CD14-positive monocyte (primary cell): Measurements from ENCODE around the gene RGS14. TPM values are rescaled to one million over a fixed set of nuclear protein-coding genes. Genes with fewer than 3 reads are reported as not detected.
"Not testable (repeated sequence)": the region's sequence is repeated elsewhere in the genome, so short reads cannot be mapped to it uniquely, and the experiment has no call there.

Source experiments
- DNase-seq, 3 donors: peaks; one replicate each; pipeline ENCODE4 v3.0.0-alpha.2; 2011 to 2022
- H2AFZ ChIP-seq: 2 replicates; pipeline ENCODE4 v1.6.0; 2012; ENCODE audit warnings: mild to moderate bottlenecking, low read depth, low read length, inconsistent platforms; ENCODE audit not compliant: insufficient read depth, poor library complexity, severe bottlenecking
- H3K27ac ChIP-seq, 2 donors: 1 replicate in 1 of 2; 2 replicates in 1 of 2; pipeline ENCODE4 v1.5.1; 2012 to 2013; ENCODE audit warnings: low read length in 2 of 2, control low read depth in 1 of 2, inconsistent platforms in 1 of 2, low read depth in 1 of 2, mild to moderate bottlenecking in 1 of 2
- H3K27me3 ChIP-seq, 2 donors: one replicate each; pipeline versions ENCODE4 v1.6.0 to v1.6.1; 2011 to 2013; ENCODE audit warnings: low read length in 2 of 2; ENCODE audit not compliant: control insufficient read depth in 2 of 2, insufficient read depth in 2 of 2
- H3K36me3 ChIP-seq, 2 donors: replicated peaks in 1 of 2; 1 replicate in 1 of 2; 2 replicates in 1 of 2; pipeline versions ENCODE4 v1.5.1 to v1.6.1; 2012 to 2013; ENCODE audit warnings: low read length in 2 of 2, control low read depth in 1 of 2, inconsistent platforms in 1 of 2, mild to moderate bottlenecking in 1 of 2; ENCODE audit not compliant: insufficient read depth in 2 of 2, control insufficient read depth in 1 of 2
- H3K4me1 ChIP-seq, 2 donors: 1 replicate in 1 of 2; 2 replicates in 1 of 2; pipeline versions ENCODE4 v1.5.1 to v1.6.1; 2012 to 2013; ENCODE audit warnings: low read length in 2 of 2, control low read depth in 1 of 2, inconsistent platforms in 1 of 2, mild to moderate bottlenecking in 1 of 2, moderate library complexity in 1 of 2; ENCODE audit not compliant: insufficient read depth in 2 of 2, control insufficient read depth in 1 of 2
- H3K4me2 ChIP-seq: replicated peaks from 2 replicates; pipeline ENCODE3; 2012; ENCODE audit warnings: low read length, moderate library complexity, mild to moderate bottlenecking; ENCODE audit not compliant: poor library complexity, severe bottlenecking; ENCODE audit errors: extremely low read depth
- H3K4me3 ChIP-seq, 3 experiments: fragments of 200-600 bp in 1 of 3; sonication (generic) in 1 of 3; replicated peaks in 1 of 3; 1 replicate in 2 of 3; 2 replicates in 1 of 3; pipeline ENCODE4 v1.5.1; 2011 to 2013; ENCODE audit warnings: low read length in 3 of 3, mild to moderate bottlenecking in 3 of 3, control low read depth in 2 of 3, low read depth in 2 of 3, inconsistent platforms in 1 of 3, moderate library complexity in 1 of 3
- H3K79me2 ChIP-seq: 2 replicates; pipeline ENCODE4 v1.6.0; 2012; ENCODE audit warnings: mild to moderate bottlenecking, control low read depth, inconsistent platforms, low read length, moderate library complexity; ENCODE audit not compliant: insufficient read depth
- H3K9ac ChIP-seq: 2 replicates; pipeline ENCODE4 v1.6.0; 2017; ENCODE audit warnings: low read length, mild to moderate bottlenecking; ENCODE audit not compliant: insufficient read depth, poor library complexity, severe bottlenecking
- H3K9me3 ChIP-seq, 2 donors: replicated peaks in 1 of 2; 1 replicate in 1 of 2; 2 replicates in 1 of 2; pipeline versions ENCODE4 v1.5.1 to v1.6.1; 2012 to 2013; ENCODE audit warnings: low read length in 2 of 2, control low read depth in 1 of 2; ENCODE audit not compliant: control insufficient read depth in 1 of 2, insufficient read depth in 1 of 2
- H4K20me1 ChIP-seq: 2 replicates; pipeline ENCODE4 v1.6.0; 2012; ENCODE audit warnings: mild to moderate bottlenecking, low read length, control low read depth, moderate library complexity; ENCODE audit not compliant: insufficient read depth
- H3K27ac Mint-ChIP-seq, 7 donors: one replicate each; pipeline ENCODE4 v1.8.0; 2020; ENCODE audit warnings: mild to moderate bottlenecking in 7 of 7, mixed read lengths in 7 of 7, moderate library complexity in 6 of 7, inconsistent platforms in 2 of 7
- H3K27me3 Mint-ChIP-seq, 3 donors: one replicate each; pipeline ENCODE4 v1.8.0; 2021 to 2022; ENCODE audit warnings: low read depth in 3 of 3, mild to moderate bottlenecking in 3 of 3, mixed read lengths in 3 of 3, moderate library complexity in 3 of 3, inconsistent platforms in 1 of 3
- H3K36me3 Mint-ChIP-seq, 2 donors: one replicate each; pipeline ENCODE4 v1.8.0; 2020; ENCODE audit warnings: mixed read lengths in 2 of 2, inconsistent platforms in 1 of 2, mild to moderate bottlenecking in 1 of 2
- H3K4me1 Mint-ChIP-seq: one replicate; pipeline ENCODE4 v1.8.0; 2020; ENCODE audit warnings: mild to moderate bottlenecking, mixed read lengths
- H3K4me3 Mint-ChIP-seq, 2 donors: one replicate each; pipeline ENCODE4 v1.8.0; 2020; ENCODE audit warnings: mild to moderate bottlenecking in 2 of 2, mixed read lengths in 2 of 2, moderate library complexity in 1 of 2
- H3K9me3 Mint-ChIP-seq, 7 donors: one replicate each; pipeline ENCODE4 v1.8.0; 2020 to 2022; ENCODE audit warnings: mixed read lengths in 7 of 7, mild to moderate bottlenecking in 6 of 7, moderate library complexity in 6 of 7, inconsistent platforms in 2 of 7
- CTCF ChIP-seq: fragments of 200-600 bp; IDR thresholded peaks from one replicate; pipeline ENCODE4 v1.8.0; 2022; ENCODE audit warnings: antibody characterized with exemption, mild to moderate bottlenecking
- WGBS: methylation state at CpG from one replicate; pipeline ENCODE4 v1.1.5; 2013; ENCODE audit warnings: missing lambda C conversion rate; ENCODE audit not compliant: insufficient coverage; 5-methylcytosine and 5-hydroxymethylcytosine counted together
- intact Hi-C, 2 donors: fragments of 100-400 bp; cut with micrococcal nuclease; formaldehyde crosslinking; loops; one replicate each; pipeline versions ENCODE4 v1.15.0 to v1.15.1; 2023
- polyA plus RNA-seq, 3 donors: library from polyadenylated mRNA; depleted of rRNA in 1 of 3; unstranded in 2 of 3; stranded (reverse) in 1 of 3; fragments of 300-500 nt in 2 of 3; fragments of >200 nt in 1 of 3; fragmentation: Illumina TruSeq in 2 of 3; gene quantifications; 1 replicate in 2 of 3; 2 replicates in 1 of 3; pipeline ENCODE4 v1.2.3, GENCODE V29; 2012 to 2021

RGS14 gene
- polyA plus RNA-seq, 3 donors, result 35.4 to 186 (median 43.5) TPM

DNA sequence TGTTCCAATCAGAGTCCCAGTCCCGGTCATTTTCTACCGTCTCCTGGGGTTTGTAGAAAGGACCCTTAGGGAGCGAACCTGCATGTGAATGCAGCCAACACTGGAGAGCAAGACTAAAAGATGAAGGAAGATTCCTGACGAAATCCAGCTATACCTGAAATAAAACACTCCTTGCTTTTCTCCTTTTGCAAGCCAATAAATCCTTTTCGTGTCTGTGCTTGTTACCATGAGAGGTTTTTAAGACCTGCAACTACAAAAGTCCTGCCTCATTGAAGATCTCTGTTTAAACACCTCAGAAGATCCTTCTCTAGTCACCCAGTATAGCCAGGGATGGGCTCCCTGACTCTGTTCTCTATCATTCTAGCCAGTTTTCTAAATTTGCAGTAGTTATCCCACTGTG is 16.5 kb downstream of the RGS14 start:
- Mint-ChIP-seq H3K36me3 (peaks cover 34 to 52% of the 10 kb centered on the region in 2 donors), H3K4me1 (peaks cover 35% of the 10 kb centered on the region), H3K4me3 (no peak overlapping the region), H3K9me3 (peaks cover 0 to 5% (median 0%) of the 10 kb centered on the region in 7 donors), H3K27me3 (peaks cover 0 to 14% (median 6%) of the 10 kb centered on the region in 3 donors), H3K27ac (no peak overlapping the region)
- Histone ChIP-seq H3K36me3 (peaks cover 42 to 46% of the 10 kb centered on the region in 2 donors), H3K4me2 (no peak overlapping the region), H2AFZ (no peak overlapping the region), H4K20me1 (peaks cover 47% of the 10 kb centered on the region), H3K4me1 (peaks cover 24 to 34% of the 10 kb centered on the region in 2 donors), H3K4me3 (no peak overlapping the region), H3K9me3 (no peaks in the 10 kb centered on the region), H3K9ac (no peak overlapping the region), H3K27me3 (no peaks in the 10 kb centered on the region), H3K27ac (no peak overlapping the region), H3K79me2 (no peaks in the 10 kb centered on the region)
- no peak for DNase-seq
- intact Hi-C loops, result loop anchor here in 1 of 2 donors (10.0 kb wide), 1 partner anchor 691 kb away; no protein-coding TSS in a partner anchor
- 100% methylated on average over 3 of the region's 5 CpGs for WGBS
- TF ChIP-seq CTCF, result no peak

DNA sequence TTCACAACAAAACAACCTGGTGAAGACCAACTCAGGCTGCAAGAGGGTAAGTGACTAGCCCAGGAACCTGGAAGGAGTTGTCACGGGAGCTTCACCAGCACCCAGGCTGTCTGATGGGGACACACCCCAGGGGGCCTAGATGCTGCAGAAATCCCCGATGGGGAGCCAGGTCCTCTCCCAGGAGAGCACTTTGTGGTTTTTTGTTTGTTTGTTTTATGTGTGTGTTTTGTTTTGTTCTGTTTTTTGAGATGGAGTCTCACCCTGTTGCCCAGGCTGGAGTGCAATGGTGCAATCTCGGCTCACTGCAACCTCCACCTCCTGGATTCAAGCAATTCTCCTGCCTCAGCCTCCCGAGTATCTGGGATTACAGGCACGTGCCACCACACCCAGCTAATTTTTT is 17.8 kb downstream of the RGS14 start:
- Histone ChIP-seq H3K4me1 (peaks cover 19 to 22% of the 10 kb centered on the region in 2 donors), H4K20me1 (peaks cover 34% of the 10 kb centered on the region), H3K36me3 (peaks cover 30 to 33% of the 10 kb centered on the region in 2 donors)
- Mint-ChIP-seq H3K4me1 (peaks cover 29% of the 10 kb centered on the region), H3K36me3 (peaks cover 25 to 39% of the 10 kb centered on the region in 2 donors), H3K27me3 (peaks cover 0 to 17% (median 6%) of the 10 kb centered on the region in 3 donors)
- not testable (repeated sequence) for H3K27ac Mint-ChIP-seq, H3K9me3 ChIP-seq, H3K4me3 Mint-ChIP-seq, H3K9ac ChIP-seq, H3K4me3 ChIP-seq, H2AFZ ChIP-seq, H3K27ac ChIP-seq, DNase-seq, H3K27me3 ChIP-seq, H3K9me3 Mint-ChIP-seq, H3K79me2 ChIP-seq, H3K4me2 ChIP-seq
- 89% methylated on average over 2 of the region's 5 CpGs for WGBS
- intact Hi-C loops, result loop anchor here in 1 of 2 donors (10.0 kb wide), 1 partner anchor 689 kb away; no protein-coding TSS in a partner anchor
